DND-41 (cell line): ENCODE results near the gene SLC25A18.

Experiments
- CTCF ChIP-seq: IDR thresholded peaks from 2 replicates; pipeline ENCODE4 v1.5.1; 2012; ENCODE audit warnings: borderline replicate concordance, low read length, moderate library complexity, mild to moderate bottlenecking; ENCODE audit not compliant: poor library complexity, severe bottlenecking; ENCODE audit errors: extremely low read depth
- EZH2 ChIP-seq: IDR thresholded peaks from 3 replicates; pipeline ENCODE4 v1.6.1; 2012; ENCODE audit warnings: borderline replicate concordance, low read depth, mild to moderate bottlenecking, moderate library complexity, low read length, inconsistent platforms; ENCODE audit not compliant: severe bottlenecking

GRCh38 chr22:17563936-17564391 lies 666 bp downstream of the SLC25A18 start:
- TF ChIP-seq CTCF (no peak), EZH2 (no peak)
